Lung (tissue), 12 donors: ENCODE data around the gene MRNIP. TPM values are rescaled to one million over a fixed set of nuclear protein-coding genes. Genes with fewer than 3 reads are reported as not detected.

Experiments used
- ATAC-seq: fragments of 200-7000 bp; cut with Tn5 transposase; one replicate; pipeline ENCODE4 v1.9.1; 2020; ENCODE audit warnings: moderate number of reproducible peaks; ENCODE audit not compliant: insufficient read depth, low FRiP score
- DNase-seq, 3 donors: peaks; one replicate each; pipeline ENCODE4 v3.0.0-alpha.2; 2013 to 2017
- H3K27ac ChIP-seq, 2 donors: one replicate each; pipeline ENCODE4 v1.5.1; 2013; ENCODE audit warnings: mild to moderate bottlenecking in 2 of 2, moderate library complexity in 2 of 2, control low read depth in 1 of 2, inconsistent platforms in 1 of 2, low read depth in 1 of 2, low read length in 1 of 2
- H3K27me3 ChIP-seq, 3 donors: one replicate each; pipeline ENCODE4 v1.5.1; 2013; ENCODE audit warnings: low read length in 2 of 3; ENCODE audit not compliant: control insufficient read depth in 3 of 3, insufficient read depth in 3 of 3
- H3K36me3 ChIP-seq, 4 donors: one replicate each; pipeline ENCODE4 v1.5.1; 2013; ENCODE audit warnings: low read length in 4 of 4, mild to moderate bottlenecking in 1 of 4, moderate library complexity in 1 of 4; ENCODE audit not compliant: control insufficient read depth in 4 of 4, insufficient read depth in 4 of 4
- H3K4me1 ChIP-seq, 5 donors: one replicate each; pipeline ENCODE4 v1.5.1; 2013; ENCODE audit warnings: low read length in 5 of 5, mild to moderate bottlenecking in 2 of 5, moderate library complexity in 1 of 5; ENCODE audit not compliant: control insufficient read depth in 5 of 5, insufficient read depth in 5 of 5
- H3K4me3 ChIP-seq: one replicate; pipeline ENCODE4 v1.5.1; 2013; ENCODE audit warnings: mild to moderate bottlenecking, control low read depth, moderate library complexity
- H3K9ac ChIP-seq, 2 donors: one replicate each; pipeline ENCODE4 v1.5.1; 2013; ENCODE audit warnings: low read length in 2 of 2, control low read depth in 1 of 2; ENCODE audit not compliant: insufficient read depth in 1 of 2
- H3K9me3 ChIP-seq, 4 donors: one replicate each; pipeline ENCODE4 v1.5.1; 2013; ENCODE audit warnings: low read length in 3 of 4, mild to moderate bottlenecking in 1 of 4, moderate library complexity in 1 of 4; ENCODE audit not compliant: control insufficient read depth in 4 of 4, insufficient read depth in 3 of 4
- CTCF ChIP-seq: IDR thresholded peaks from 2 replicates; pipeline ENCODE4 v1.5.1; 2012; ENCODE audit warnings: mild to moderate bottlenecking; ENCODE audit errors: control extremely low read depth, extremely low read depth
- WGBS, 2 donors: extraction: QIAGEN DNeasy Blood & Tissue Kit; methylation state at CpG; one replicate each; pipeline ENCODE4 v1.1.7; 2013; 5-methylcytosine and 5-hydroxymethylcytosine counted together
- polyA plus RNA-seq, 2 donors: library from polyadenylated mRNA; stranded (reverse); fragments of 200-250 nt; gene quantifications; one replicate each; pipeline ENCODE4 v1.2.1, GENCODE V29; 2013
- total RNA-seq, 2 donors: library from RNA; depleted of rRNA in 1 of 2; stranded (reverse); fragments of >200 nt in 1 of 2; gene quantifications; one replicate each; pipeline ENCODE4 v1.2.1, GENCODE V29; 2014 to 2021
- donor health status: control.
- donor health status: control.
- donor health status: Bipolar disorder and iron deficiency.
- donor health status: healthy.
- donor health status: DM: yes; HTN: yes; CAD: no.

The MRNIP gene
- total and polyA plus RNA-seq, 4 donors = 15.4 to 51.0 (median 35.4) TPM

DNA sequence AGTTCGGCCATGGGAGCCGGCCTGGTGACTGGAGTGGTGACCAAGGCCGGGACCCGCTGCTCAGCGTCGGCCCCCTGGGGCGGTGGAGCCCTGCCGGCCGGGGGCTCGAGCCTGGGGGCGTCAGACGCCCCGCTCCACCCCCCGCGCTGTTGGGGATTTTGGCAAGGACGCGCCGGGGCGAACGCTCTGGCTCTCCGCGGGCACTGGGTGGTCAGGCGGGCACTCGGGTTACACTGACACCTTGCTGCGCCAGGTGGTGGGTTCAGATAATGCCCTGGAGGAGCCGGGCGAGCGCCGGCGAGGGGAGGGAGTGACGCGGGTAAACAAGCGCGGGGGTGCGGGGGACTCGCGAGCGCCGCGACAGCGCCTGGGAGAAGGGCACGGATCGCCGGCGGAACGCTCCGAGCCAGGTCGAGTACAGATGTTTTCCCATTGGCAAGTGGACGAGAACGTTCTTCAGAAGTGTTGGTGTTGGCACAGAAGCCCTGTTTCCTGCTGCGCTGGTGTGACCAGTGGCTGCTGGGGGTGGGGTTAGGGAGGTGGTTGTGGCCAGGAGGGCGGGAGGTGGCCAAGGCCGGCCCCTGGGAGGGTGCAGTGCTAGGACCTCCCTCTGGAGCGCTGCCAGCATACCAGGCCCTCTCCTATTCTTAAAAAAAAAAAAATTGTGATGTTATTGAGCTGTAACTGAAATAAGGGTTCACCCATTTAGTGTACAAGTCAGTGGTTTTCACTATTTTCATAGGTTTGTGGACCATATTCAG is 37.1 kb downstream of the MRNIP start:
- 0 to 1% methylated on average over 50 to 54 of the region's 54 CpGs for WGBS, 2 donors
- Histone ChIP-seq H3K9me3 (no peaks in the 10 kb centered on the region), H3K4me1 (peaks cover 5 to 45% (median 12%) of the 10 kb centered on the region in 5 donors), H3K36me3 (peaks cover 9 to 38% (median 21%) of the 10 kb centered on the region in 4 donors), H3K9ac (peak overlapping the region; percentile 52 to 70), H3K27me3 (no peaks in the 10 kb centered on the region), H3K27ac (peak overlapping the region; percentile 95 to 96), H3K4me3 (peak overlapping the region; percentile 95)
- ATAC-seq (peak; percentile 68), DNase-seq (peak; percentile 96 to 97 (median 97))
- no peak for TF ChIP-seq CTCF

GRCh38 chr5:179820483-179821297 is 37.9 kb downstream of the MRNIP start, which contains the start of gene SQSTM1:
SQSTM1 (plus strand) TSS chr5:179820905; CDS start chr5:179820937, 32 bp downstream.
- Histone ChIP-seq H3K36me3 (peaks cover 9 to 35% (median 19%) of the 10 kb centered on the region in 4 donors), H3K27me3 (no peaks in the 10 kb centered on the region), H3K4me1 (peaks cover 5 to 45% (median 12%) of the 10 kb centered on the region in 5 donors), H3K9ac (peak within 1 kb of the TSS; percentile 52 to 70), H3K27ac (peak within 1 kb of the TSS; percentile 95 to 96), H3K4me3 (peak within 1 kb of the TSS; percentile 95), H3K9me3 (no peaks in the 10 kb centered on the region)
- no peak for TF ChIP-seq CTCF
- ATAC-seq = peak; percentile 71
- DNase-seq = peak; percentile 86 to 93 (median 88)
- WGBS, 2 donors = 0 to 1% methylated on average over 43 to 81 of the region's 81 CpGs

GRCh38 chr5:179820127-179820482 is 38.5 kb downstream of the MRNIP start:
- Histone ChIP-seq H3K9ac (no peak overlapping the region), H3K36me3 (peaks cover 5 to 31% (median 13%) of the 10 kb centered on the region in 4 donors), H3K4me3 (peak overlapping the region; percentile 45), H3K9me3 (no peaks in the 10 kb centered on the region), H3K27me3 (no peaks in the 10 kb centered on the region), H3K27ac (peak overlapping the region; percentile 91 to 95), H3K4me1 (peaks cover 5 to 45% (median 12%) of the 10 kb centered on the region in 5 donors)
- TF ChIP-seq CTCF = no peak
- DNase-seq (no peak), ATAC-seq (no peak)
- WGBS, 2 donors = 28 to 46% methylated on average over 12 of the region's 12 CpGs
